Superior temporal gyrus (tissue), 1 donor: ENCODE data around the gene GRIK2.
A peak's percentile ranks its signal among the peaks of the same experiment; 100 is the strongest.

Source experiments
- DNase-seq: peaks from one replicate; pipeline ENCODE4 v3.0.0-alpha.2; 2016; ENCODE audit errors: extremely low spot score

GRIK2 gene

GRCh38 chr6:101779051-101779844, 385.7 kb downstream of the GRIK2 start:
- no peak for DNase-seq

- no peak for DNase-seq
Observed at GRCh38 chr6:101783287-101783686, 389.8 kb downstream of the GRIK2 start.

- no peak for DNase-seq
Observed at GRCh38 chr6:101784094-101784493, 390.6 kb downstream of the GRIK2 start.

- DNase-seq: no peak
Observed at GRCh38 chr6:101799531-101799930, 406.0 kb downstream of the GRIK2 start.

- no peak for DNase-seq
Observed at GRCh38 chr6:101800598-101800997, 407.1 kb downstream of the GRIK2 start.

GRCh38 chr6:101803136-101803535, 409.6 kb downstream of the GRIK2 start:
- DNase-seq: no peak

- no peak for DNase-seq
Observed at GRCh38 chr6:101806241-101806640, 412.7 kb downstream of the GRIK2 start.

- no peak for DNase-seq
Observed at GRCh38 chr6:101811108-101811507, 417.6 kb downstream of the GRIK2 start.

- no peak for DNase-seq
Observed at GRCh38 chr6:101816716-101817115, 423.2 kb downstream of the GRIK2 start.

GRCh38 chr6:101818051-101818450, 424.5 kb downstream of the GRIK2 start:
- DNase-seq: no peak

GRCh38 chr6:101824551-101825345, 431.2 kb downstream of the GRIK2 start:
- no peak for DNase-seq

GRCh38 chr6:101826269-101826668, 432.8 kb downstream of the GRIK2 start:
- DNase-seq: no peak

- no peak for DNase-seq
Observed at GRCh38 chr6:101826678-101827077, 433.2 kb downstream of the GRIK2 start.

GRCh38 chr6:101830501-101831031, 437.1 kb downstream of the GRIK2 start:
- no peak for DNase-seq

- no peak for DNase-seq
Observed at GRCh38 chr6:101832371-101832770, 438.9 kb downstream of the GRIK2 start.

- no peak for DNase-seq
Observed at GRCh38 chr6:101840100-101840499, 446.6 kb downstream of the GRIK2 start.

GRCh38 chr6:101845172-101845571, 451.7 kb downstream of the GRIK2 start:
- DNase-seq: no peak

GRCh38 chr6:101845621-101846020, 452.1 kb downstream of the GRIK2 start:
- peak; percentile 56 for DNase-seq

GRCh38 chr6:101847690-101848089, 454.2 kb downstream of the GRIK2 start:
- no peak for DNase-seq

GRCh38 chr6:101851911-101852310, 458.4 kb downstream of the GRIK2 start:
- DNase-seq: no peak

- DNase-seq: no peak
Observed at GRCh38 chr6:101853231-101854085, 459.9 kb downstream of the GRIK2 start.

GRCh38 chr6:101876431-101876830, 482.9 kb downstream of the GRIK2 start:
- no peak for DNase-seq
